Trophoblast cell (in vitro differentiated cells and primary cell): Measurements from ENCODE around the gene UBLCP1.

Source experiments
- DNase-seq, 2 donors: peaks; one replicate each; pipeline ENCODE4 v3.0.0-alpha.2; 2016
- H2AFZ ChIP-seq: 2 replicates; pipeline ENCODE4 v1.6.1; 2013; ENCODE audit warnings: low read length, moderate library complexity, mild to moderate bottlenecking; ENCODE audit not compliant: insufficient read depth, poor library complexity
- H2AK5ac ChIP-seq: 2 replicates; pipeline ENCODE4 v1.6.1; 2013; ENCODE audit warnings: mild to moderate bottlenecking, low read length
- H2BK120ac ChIP-seq: 2 replicates; pipeline ENCODE4 v1.6.1; 2013; ENCODE audit warnings: low read length, mild to moderate bottlenecking, moderate library complexity; ENCODE audit not compliant: insufficient read depth, poor library complexity
- H2BK12ac ChIP-seq: 2 replicates; pipeline ENCODE4 v1.6.1; 2013; ENCODE audit warnings: mild to moderate bottlenecking, low read length, moderate library complexity
- H2BK5ac ChIP-seq: 2 replicates; pipeline ENCODE4 v1.6.1; 2013; ENCODE audit warnings: low read length, low read depth, moderate library complexity, mild to moderate bottlenecking; ENCODE audit not compliant: poor library complexity
- H3K14ac ChIP-seq: 2 replicates; pipeline ENCODE4 v1.6.1; 2013; ENCODE audit warnings: mild to moderate bottlenecking, low read length
- H3K18ac ChIP-seq: 2 replicates; pipeline ENCODE4 v1.6.1; 2013; ENCODE audit warnings: mild to moderate bottlenecking, low read length
- H3K23ac ChIP-seq: 2 replicates; pipeline ENCODE4 v1.6.1; 2013; ENCODE audit warnings: low read length
- H3K27ac ChIP-seq: 2 replicates; pipeline ENCODE4 v1.5.1; 2013; ENCODE audit warnings: low read depth, mild to moderate bottlenecking, inconsistent platforms, low read length, moderate library complexity
- H3K27me3 ChIP-seq: 2 replicates; pipeline ENCODE4 v1.6.1; 2013; ENCODE audit warnings: inconsistent platforms, mild to moderate bottlenecking, low read length, moderate library complexity; ENCODE audit not compliant: insufficient read depth
- H3K36me3 ChIP-seq, 2 experiments: 1 replicate in 1 of 2; 2 replicates in 1 of 2; pipeline ENCODE4 v1.6.1; 2013; ENCODE audit warnings: low read length in 2 of 2, mild to moderate bottlenecking in 2 of 2, moderate library complexity in 1 of 2; ENCODE audit not compliant: insufficient read depth in 2 of 2, control insufficient read depth in 1 of 2
- H3K4ac ChIP-seq: 2 replicates; pipeline ENCODE4 v1.6.1; 2013; ENCODE audit warnings: low read depth, mild to moderate bottlenecking, low read length, moderate library complexity
- H3K4me1 ChIP-seq, 2 experiments: 1 replicate in 1 of 2; 2 replicates in 1 of 2; pipeline ENCODE4 v1.6.1; 2013; ENCODE audit warnings: low read length in 2 of 2, mild to moderate bottlenecking in 2 of 2, moderate library complexity in 1 of 2; ENCODE audit not compliant: insufficient read depth in 2 of 2, control insufficient read depth in 1 of 2
- H3K4me2 ChIP-seq: 2 replicates; pipeline ENCODE4 v1.6.1; 2013; ENCODE audit warnings: inconsistent platforms, mild to moderate bottlenecking, low read length, moderate library complexity
- H3K4me3 ChIP-seq: 2 replicates; pipeline ENCODE4 v1.5.1; 2013; ENCODE audit warnings: mild to moderate bottlenecking, low read depth, low read length, inconsistent platforms
- H3K79me1 ChIP-seq: one replicate; pipeline ENCODE4 v1.6.1; 2013; ENCODE audit warnings: low read length
- H3K79me2 ChIP-seq: 2 replicates; pipeline ENCODE4 v1.6.1; 2013; ENCODE audit warnings: low read length, mild to moderate bottlenecking; ENCODE audit not compliant: control insufficient read depth, insufficient read depth, poor library complexity
- H3K9ac ChIP-seq: 2 replicates; pipeline ENCODE4 v1.6.1; 2013; ENCODE audit warnings: mild to moderate bottlenecking, low read length
- H3K9me3 ChIP-seq: 2 replicates; pipeline ENCODE4 v1.6.1; 2013; ENCODE audit warnings: low read depth, mild to moderate bottlenecking, control low read depth, inconsistent platforms, low read length; ENCODE audit not compliant: insufficient read depth
- H4K12ac ChIP-seq: 2 replicates; pipeline ENCODE4 v1.6.1; 2013; ENCODE audit warnings: low read depth, mild to moderate bottlenecking, low read length, moderate library complexity
- H4K8ac ChIP-seq: 2 replicates; pipeline ENCODE4 v1.6.1; 2013; ENCODE audit warnings: low read depth, mild to moderate bottlenecking, low read length, moderate library complexity
- H4K91ac ChIP-seq: one replicate; pipeline ENCODE4 v1.6.1; 2013; ENCODE audit warnings: low read depth, mild to moderate bottlenecking, low read length, moderate library complexity
- WGBS: extraction: QIAGEN DNeasy Blood & Tissue Kit; methylation state at CpG from one replicate; pipeline ENCODE4 v1.1.7; 2013; ENCODE audit warnings: missing lambda C conversion rate; ENCODE audit not compliant: insufficient read length, insufficient coverage; ENCODE audit errors: extremely low coverage; 5-methylcytosine and 5-hydroxymethylcytosine counted together

UBLCP1 gene

GRCh38 chr5:159316519-159317383 lies 53.7 kb downstream of the UBLCP1 start:
- no peaks in the 10 kb centered on the region for H3K4me1 ChIP-seq
- H3K27ac ChIP-seq, result no peak overlapping the region
- peak in 1 of 2 donors; percentile 55 for DNase-seq
- no peak overlapping the region for H4K8ac ChIP-seq
- H3K36me3 ChIP-seq, result no peaks in the 10 kb centered on the region
- H3K23ac ChIP-seq, result no peak overlapping the region
- no peaks in the 10 kb centered on the region for H3K27me3 ChIP-seq
- no peak overlapping the region for H3K4me3 ChIP-seq
- H3K4me2 ChIP-seq, result no peak overlapping the region
- H3K18ac ChIP-seq, result no peak overlapping the region
- H4K91ac ChIP-seq, result no peak overlapping the region
- H2AK5ac ChIP-seq, result no peak overlapping the region
- H3K79me1 ChIP-seq, result no peaks in the 10 kb centered on the region
- no CpG with 5 or more reads among the region's 9 CpGs for WGBS
- H3K14ac ChIP-seq, result no peak overlapping the region
- H2BK12ac ChIP-seq, result no peak overlapping the region
- no peak overlapping the region for H3K9ac ChIP-seq
- no peak overlapping the region for H2BK5ac ChIP-seq
- H2BK120ac ChIP-seq, result no peak overlapping the region
- peaks cover 2% of the 10 kb centered on the region for H3K9me3 ChIP-seq
- H3K4ac ChIP-seq, result no peak overlapping the region
- no peak overlapping the region for H4K12ac ChIP-seq
- no peaks in the 10 kb centered on the region for H3K79me2 ChIP-seq
- H2AFZ ChIP-seq, result no peak overlapping the region

GRCh38 chr5:159317849-159318248 lies 54.8 kb downstream of the UBLCP1 start:
- no peaks in the 10 kb centered on the region for H3K79me2 ChIP-seq
- H3K27me3 ChIP-seq, result no peaks in the 10 kb centered on the region
- no peaks in the 10 kb centered on the region for H3K4me1 ChIP-seq
- H4K91ac ChIP-seq, result no peak overlapping the region
- no peak overlapping the region for H4K8ac ChIP-seq
- H2BK5ac ChIP-seq, result no peak overlapping the region
- WGBS, result no CpG with 5 or more reads among the region's 2 CpGs
- no peaks in the 10 kb centered on the region for H3K79me1 ChIP-seq
- no peak overlapping the region for H3K4me3 ChIP-seq
- H4K12ac ChIP-seq, result no peak overlapping the region
- peaks cover 2% of the 10 kb centered on the region for H3K9me3 ChIP-seq
- H3K23ac ChIP-seq, result no peak overlapping the region
- H3K9ac ChIP-seq, result no peak overlapping the region
- no peak overlapping the region for H2AFZ ChIP-seq
- H3K14ac ChIP-seq, result no peak overlapping the region
- H2AK5ac ChIP-seq, result no peak overlapping the region
- H2BK120ac ChIP-seq, result no peak overlapping the region
- no peak overlapping the region for H3K4ac ChIP-seq
- no peak overlapping the region for H3K27ac ChIP-seq
- DNase-seq, result no peak
- H2BK12ac ChIP-seq, result no peak overlapping the region
- no peak overlapping the region for H3K4me2 ChIP-seq
- no peaks in the 10 kb centered on the region for H3K36me3 ChIP-seq
- no peak overlapping the region for H3K18ac ChIP-seq

GRCh38 chr5:159318448-159318847 lies 55.4 kb downstream of the UBLCP1 start:
- Histone ChIP-seq H3K4me2 (no peak overlapping the region), H3K9ac (no peak overlapping the region), H3K9me3 (peaks cover 2% of the 10 kb centered on the region), H3K4ac (no peak overlapping the region), H4K91ac (no peak overlapping the region), H3K23ac (no peak overlapping the region), H3K4me3 (no peak overlapping the region), H4K12ac (no peak overlapping the region), H2BK120ac (no peak overlapping the region), H3K27ac (no peak overlapping the region), H3K79me2 (no peaks in the 10 kb centered on the region), H3K27me3 (no peaks in the 10 kb centered on the region), H3K36me3 (no peaks in the 10 kb centered on the region), H2AK5ac (no peak overlapping the region), H2BK5ac (no peak overlapping the region), H3K18ac (no peak overlapping the region), H2BK12ac (no peak overlapping the region), H3K79me1 (no peaks in the 10 kb centered on the region), H2AFZ (no peak overlapping the region), H4K8ac (no peak overlapping the region), H3K4me1 (no peaks in the 10 kb centered on the region), H3K14ac (no peak overlapping the region)
- no peak for DNase-seq
- WGBS, result no CpG with 5 or more reads among the region's 4 CpGs

GRCh38 chr5:159319363-159319762 lies 56.3 kb downstream of the UBLCP1 start:
- Histone ChIP-seq H4K91ac (no peak overlapping the region), H3K36me3 (no peaks in the 10 kb centered on the region), H3K79me2 (no peaks in the 10 kb centered on the region)

More at GRCh38 chr5:159319363-159319762, 56.3 kb downstream of the UBLCP1 start:
- H3K14ac ChIP-seq, result no peak overlapping the region
- no peak overlapping the region for H3K27ac ChIP-seq
- no peaks in the 10 kb centered on the region for H3K79me1 ChIP-seq
- peaks cover 2% of the 10 kb centered on the region for H3K9me3 ChIP-seq
- no peak overlapping the region for H4K12ac ChIP-seq
- H3K4me3 ChIP-seq, result no peak overlapping the region
- no peak overlapping the region for H3K4ac ChIP-seq
- H3K9ac ChIP-seq, result no peak overlapping the region
- no peak overlapping the region for H2AK5ac ChIP-seq
- H2BK120ac ChIP-seq, result no peak overlapping the region
- no peaks in the 10 kb centered on the region for H3K27me3 ChIP-seq
- H2AFZ ChIP-seq, result no peak overlapping the region
- H3K4me2 ChIP-seq, result no peak overlapping the region
- no peak overlapping the region for H2BK5ac ChIP-seq
- no peak overlapping the region for H3K23ac ChIP-seq
- no CpG with 5 or more reads among the region's 3 CpGs for WGBS
- no peak overlapping the region for H4K8ac ChIP-seq
- no peak overlapping the region for H3K18ac ChIP-seq
- no peak for DNase-seq
- H3K4me1 ChIP-seq, result no peaks in the 10 kb centered on the region
- H2BK12ac ChIP-seq, result no peak overlapping the region
